Chondrocyte (in vitro differentiated cells): ENCODE data around the gene IFT57. TPM values are rescaled to one million over a fixed set of nuclear protein-coding genes. Genes with fewer than 3 reads are reported as not detected.

Source experiments
- DNase-seq: peaks from one replicate; pipeline ENCODE4 v3.0.0; 2021; ENCODE audit warnings: mixed read lengths, low spot score
- H3K27ac Mint-ChIP-seq: one replicate; pipeline ENCODE4 v1.8.0; 2021; ENCODE audit warnings: mild to moderate bottlenecking, moderate library complexity, mixed read lengths; ENCODE audit not compliant: unreplicated experiment
- H3K27me3 Mint-ChIP-seq: 2 replicates; pipeline ENCODE4 v1.8.0; 2021; ENCODE audit warnings: low read depth, mixed read lengths
- H3K36me3 Mint-ChIP-seq: 2 replicates; pipeline ENCODE4 v1.8.0; 2021; ENCODE audit warnings: low read depth, mixed read lengths
- H3K4me1 Mint-ChIP-seq: 2 replicates; pipeline ENCODE4 v1.8.0; 2021; ENCODE audit warnings: low read depth, mild to moderate bottlenecking, mixed read lengths
- H3K4me3 Mint-ChIP-seq: one replicate; pipeline ENCODE4 v1.8.0; 2021; ENCODE audit warnings: mild to moderate bottlenecking, moderate library complexity, mixed read lengths; ENCODE audit not compliant: unreplicated experiment
- H3K9me3 Mint-ChIP-seq: 2 replicates; pipeline ENCODE4 v1.8.0; 2021; ENCODE audit warnings: low read depth, mixed read lengths
- total RNA-seq: library from RNA; stranded (reverse); gene quantifications from 3 replicates; pipeline ENCODE4 v1.2.1, GENCODE V29; 2021
- TF ChIP-seq, protein P1 (sequence below): fragments of 200-600 bp; sonication (generic); IDR thresholded peaks from 2 replicates; pipeline ENCODE4 v1.5.0; 2021; ENCODE audit warnings: antibody characterized with exemption, mild to moderate bottlenecking, moderate library complexity

Gene IFT57
- total RNA-seq, 1 donor from 2014 or later = 22.4 TPM

GRCh38 chr3:108180194-108180593, 42.0 kb downstream of the IFT57 start:
- DNase-seq = no peak
- Mint-ChIP-seq H3K4me3 (no peak overlapping the region), H3K36me3 (peaks cover 8% of the 10 kb centered on the region), H3K9me3 (peaks cover 7% of the 10 kb centered on the region), H3K27me3 (no peaks in the 10 kb centered on the region), H3K27ac (no peak overlapping the region), H3K4me1 (peaks cover 42% of the 10 kb centered on the region)
- TF ChIP-seq, protein P1, sequence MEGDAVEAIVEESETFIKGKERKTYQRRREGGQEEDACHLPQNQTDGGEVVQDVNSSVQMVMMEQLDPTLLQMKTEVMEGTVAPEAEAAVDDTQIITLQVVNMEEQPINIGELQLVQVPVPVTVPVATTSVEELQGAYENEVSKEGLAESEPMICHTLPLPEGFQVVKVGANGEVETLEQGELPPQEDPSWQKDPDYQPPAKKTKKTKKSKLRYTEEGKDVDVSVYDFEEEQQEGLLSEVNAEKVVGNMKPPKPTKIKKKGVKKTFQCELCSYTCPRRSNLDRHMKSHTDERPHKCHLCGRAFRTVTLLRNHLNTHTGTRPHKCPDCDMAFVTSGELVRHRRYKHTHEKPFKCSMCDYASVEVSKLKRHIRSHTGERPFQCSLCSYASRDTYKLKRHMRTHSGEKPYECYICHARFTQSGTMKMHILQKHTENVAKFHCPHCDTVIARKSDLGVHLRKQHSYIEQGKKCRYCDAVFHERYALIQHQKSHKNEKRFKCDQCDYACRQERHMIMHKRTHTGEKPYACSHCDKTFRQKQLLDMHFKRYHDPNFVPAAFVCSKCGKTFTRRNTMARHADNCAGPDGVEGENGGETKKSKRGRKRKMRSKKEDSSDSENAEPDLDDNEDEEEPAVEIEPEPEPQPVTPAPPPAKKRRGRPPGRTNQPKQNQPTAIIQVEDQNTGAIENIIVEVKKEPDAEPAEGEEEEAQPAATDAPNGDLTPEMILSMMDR = no peak

- TF ChIP-seq, protein P1 = no peak
- Mint-ChIP-seq H3K4me1 (peaks cover 42% of the 10 kb centered on the region), H3K9me3 (peaks cover 3% of the 10 kb centered on the region), H3K36me3 (peaks cover 3% of the 10 kb centered on the region), H3K27me3 (no peaks in the 10 kb centered on the region), H3K27ac (peak overlapping the region; percentile 88), H3K4me3 (no peak overlapping the region)
- DNase-seq = no peak
Measured at GRCh38 chr3:108178676-108179075, 43.5 kb downstream of the IFT57 start.

DNA sequence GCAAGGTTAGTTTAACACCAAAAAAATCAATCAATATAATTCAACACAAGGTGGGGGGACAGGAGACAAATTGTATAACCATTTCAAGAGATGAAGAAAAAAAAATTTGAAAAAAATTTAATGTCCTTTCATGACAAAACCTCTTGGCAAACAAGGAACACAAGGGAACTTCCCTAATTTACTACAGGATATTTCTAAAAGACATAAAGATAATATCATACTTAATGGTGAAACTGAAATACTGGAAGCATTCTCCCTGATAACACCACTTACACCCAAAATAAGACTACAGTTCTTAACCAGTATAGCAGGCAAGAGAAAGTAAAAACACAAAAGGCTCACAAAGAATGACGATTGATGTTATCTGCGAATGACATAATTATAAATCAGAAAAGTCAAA, 44.7 kb downstream of the IFT57 start:
- Mint-ChIP-seq H3K36me3 (peaks cover 3% of the 10 kb centered on the region), H3K4me3 (no peak overlapping the region), H3K4me1 (peaks cover 42% of the 10 kb centered on the region), H3K27ac (no peak overlapping the region), H3K27me3 (no peaks in the 10 kb centered on the region), H3K9me3 (peaks cover 3% of the 10 kb centered on the region)
- TF ChIP-seq, protein P1 = no peak
- no peak for DNase-seq

DNA sequence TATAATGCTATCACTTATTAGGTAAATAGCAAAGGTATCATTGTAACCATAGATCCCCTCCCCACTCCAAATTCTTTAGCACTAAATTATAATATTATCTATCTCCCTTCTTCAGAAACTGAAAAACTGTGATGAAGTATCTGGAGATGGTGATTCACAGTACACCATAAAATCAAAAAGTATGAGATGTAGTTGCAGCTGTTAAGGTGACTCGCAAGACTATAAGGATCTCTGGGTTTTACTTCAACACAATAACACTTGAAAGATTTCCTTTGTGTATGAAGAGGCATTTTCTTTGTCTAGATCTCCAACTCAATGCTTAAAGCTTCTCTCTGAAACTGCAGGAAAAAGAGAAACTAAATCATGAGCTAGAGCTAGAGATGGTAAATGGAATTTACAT, 46.9 kb downstream of the IFT57 start:
- Mint-ChIP-seq H3K36me3 (peaks cover 3% of the 10 kb centered on the region), H3K4me3 (no peak overlapping the region), H3K9me3 (peaks cover 3% of the 10 kb centered on the region), H3K27me3 (no peaks in the 10 kb centered on the region), H3K27ac (no peak overlapping the region), H3K4me1 (peaks cover 30% of the 10 kb centered on the region)
- TF ChIP-seq, protein P1 = no peak
- DNase-seq = no peak

GRCh38 chr3:108171106-108171505, 51.1 kb downstream of the IFT57 start:
- Mint-ChIP-seq H3K4me1 (no peaks in the 10 kb centered on the region), H3K9me3 (no peaks in the 10 kb centered on the region), H3K36me3 (peaks cover 3% of the 10 kb centered on the region), H3K27me3 (no peaks in the 10 kb centered on the region), H3K27ac (no peak overlapping the region), H3K4me3 (no peak overlapping the region)
- TF ChIP-seq, protein P1 = no peak
- DNase-seq = no peak
